Measurements from ENCODE around the gene MAP1LC3C.

MAP1LC3C gene

DNA sequence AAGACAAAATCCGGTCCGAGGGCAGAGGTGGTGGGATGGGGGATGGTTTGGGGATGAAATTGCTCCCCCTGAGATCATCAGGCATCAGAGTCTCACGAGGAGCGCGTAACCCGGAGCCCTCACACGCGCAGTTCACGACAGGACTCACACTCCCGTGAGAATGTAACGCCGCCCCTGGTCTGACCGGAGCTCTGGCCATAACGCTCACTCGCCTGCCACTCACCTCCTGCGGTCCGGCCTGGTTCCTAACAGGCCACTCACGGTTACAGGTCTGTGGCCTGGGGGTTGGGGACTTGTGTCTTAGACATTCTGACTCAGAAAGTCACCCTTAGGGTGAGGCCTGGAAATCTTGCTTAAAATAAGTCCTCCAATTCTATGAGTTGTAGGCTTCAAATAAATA is 19.8 kb downstream of the MAP1LC3C start:
- no peak overlapping the region for H3K4me3 ChIP-seq (ENCODE audit: low read depth, low read length)
- TF ChIP-seq, protein P1, sequence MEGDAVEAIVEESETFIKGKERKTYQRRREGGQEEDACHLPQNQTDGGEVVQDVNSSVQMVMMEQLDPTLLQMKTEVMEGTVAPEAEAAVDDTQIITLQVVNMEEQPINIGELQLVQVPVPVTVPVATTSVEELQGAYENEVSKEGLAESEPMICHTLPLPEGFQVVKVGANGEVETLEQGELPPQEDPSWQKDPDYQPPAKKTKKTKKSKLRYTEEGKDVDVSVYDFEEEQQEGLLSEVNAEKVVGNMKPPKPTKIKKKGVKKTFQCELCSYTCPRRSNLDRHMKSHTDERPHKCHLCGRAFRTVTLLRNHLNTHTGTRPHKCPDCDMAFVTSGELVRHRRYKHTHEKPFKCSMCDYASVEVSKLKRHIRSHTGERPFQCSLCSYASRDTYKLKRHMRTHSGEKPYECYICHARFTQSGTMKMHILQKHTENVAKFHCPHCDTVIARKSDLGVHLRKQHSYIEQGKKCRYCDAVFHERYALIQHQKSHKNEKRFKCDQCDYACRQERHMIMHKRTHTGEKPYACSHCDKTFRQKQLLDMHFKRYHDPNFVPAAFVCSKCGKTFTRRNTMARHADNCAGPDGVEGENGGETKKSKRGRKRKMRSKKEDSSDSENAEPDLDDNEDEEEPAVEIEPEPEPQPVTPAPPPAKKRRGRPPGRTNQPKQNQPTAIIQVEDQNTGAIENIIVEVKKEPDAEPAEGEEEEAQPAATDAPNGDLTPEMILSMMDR (IDR thresholded peaks at IDR 0.05; ENCODE audit: borderline replicate concordance, insufficient read depth, low read depth, low read length), result no peak

DNA sequence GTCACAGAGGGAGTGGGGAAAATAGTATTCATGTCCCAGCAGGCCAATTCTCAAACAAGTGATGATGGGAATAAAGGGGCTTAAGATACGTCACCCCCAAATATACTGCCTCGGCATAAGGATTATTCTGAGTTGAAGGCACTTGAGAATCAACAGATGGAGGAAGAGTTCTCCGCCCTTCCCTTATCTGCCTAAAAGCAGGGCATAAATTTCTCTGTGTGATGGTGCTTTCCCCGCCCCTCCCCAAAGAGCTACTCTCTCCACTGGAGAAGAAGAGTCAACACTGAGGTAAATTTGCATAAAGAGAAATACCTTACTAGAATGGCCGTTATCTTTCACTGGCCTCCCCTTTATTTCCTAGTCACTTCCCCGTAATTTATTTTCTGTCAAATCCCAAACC is 22.7 kb downstream of the MAP1LC3C start:
- no peak overlapping the region for H3K4me3 ChIP-seq (ENCODE audit: low read depth, low read length)
- TF ChIP-seq, protein P1 (IDR thresholded peaks at IDR 0.05; ENCODE audit: borderline replicate concordance, insufficient read depth, low read depth, low read length), result no peak

GRCh38 chr1:241972703-241973369 is 26.1 kb downstream of the MAP1LC3C start:
- no peak overlapping the region for H3K4me3 ChIP-seq (ENCODE audit: low read depth, low read length)
- TF ChIP-seq, protein P1 (IDR thresholded peaks at IDR 0.05; ENCODE audit: borderline replicate concordance, insufficient read depth, low read depth, low read length), result no peak

- H3K4me3 ChIP-seq (ENCODE audit: low read depth, low read length), result no peak overlapping the region
Measured at GRCh38 chr1:241968611-241969010, 30.3 kb downstream of the MAP1LC3C start.

DNA sequence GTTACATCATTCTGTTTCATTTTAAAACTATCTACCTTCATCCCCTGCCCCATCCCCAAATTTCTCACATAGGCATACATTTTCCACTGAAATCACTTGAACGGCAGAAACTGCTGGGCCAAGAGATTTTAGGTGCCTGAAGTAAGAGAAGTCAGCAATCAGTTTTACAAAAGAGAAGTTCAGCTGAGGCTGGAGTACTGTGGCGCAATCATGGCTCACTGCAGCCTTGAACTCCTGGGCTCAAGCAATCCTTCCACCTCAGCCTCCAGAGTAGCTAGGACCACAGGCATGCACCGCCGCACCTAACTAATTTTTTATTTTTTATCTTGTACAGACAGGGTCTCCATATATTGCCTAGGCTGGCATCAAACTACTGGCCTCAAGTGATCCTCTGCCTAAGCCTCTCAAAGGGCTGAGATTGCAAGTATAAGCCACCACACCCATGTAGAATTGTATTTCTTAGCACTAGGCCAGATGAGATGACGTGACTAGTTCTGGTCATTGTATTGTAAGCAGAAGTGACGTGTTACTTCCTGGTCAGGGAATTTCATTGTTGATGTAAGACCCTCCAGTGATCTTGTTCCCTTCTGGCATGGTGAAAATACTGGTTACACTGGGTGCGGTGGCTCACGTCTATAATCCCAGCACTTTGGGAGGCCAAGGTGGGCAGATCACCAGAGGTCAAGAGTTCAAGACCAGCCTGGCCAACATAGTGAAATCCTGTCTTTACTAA is 34.2 kb downstream of the MAP1LC3C start:
- TF ChIP-seq, protein P1 (IDR thresholded peaks at IDR 0.05; ENCODE audit: borderline replicate concordance, insufficient read depth, low read depth, low read length), result no peak
- no peak overlapping the region for H3K4me3 ChIP-seq (ENCODE audit: low read depth, low read length)

More at GRCh38 chr1:241968611-241969010, 30.3 kb downstream of the MAP1LC3C start:
- TF ChIP-seq, protein P1 (IDR thresholded peaks at IDR 0.05; ENCODE audit: borderline replicate concordance, insufficient read depth, low read depth, low read length), result no peak

GRCh38 chr1:241963722-241964121 is 35.2 kb downstream of the MAP1LC3C start:
- H3K4me3 ChIP-seq (ENCODE audit: low read depth, low read length), result no peak overlapping the region
- TF ChIP-seq, protein P1 (IDR thresholded peaks at IDR 0.05; ENCODE audit: borderline replicate concordance, insufficient read depth, low read depth, low read length), result no peak

DNA sequence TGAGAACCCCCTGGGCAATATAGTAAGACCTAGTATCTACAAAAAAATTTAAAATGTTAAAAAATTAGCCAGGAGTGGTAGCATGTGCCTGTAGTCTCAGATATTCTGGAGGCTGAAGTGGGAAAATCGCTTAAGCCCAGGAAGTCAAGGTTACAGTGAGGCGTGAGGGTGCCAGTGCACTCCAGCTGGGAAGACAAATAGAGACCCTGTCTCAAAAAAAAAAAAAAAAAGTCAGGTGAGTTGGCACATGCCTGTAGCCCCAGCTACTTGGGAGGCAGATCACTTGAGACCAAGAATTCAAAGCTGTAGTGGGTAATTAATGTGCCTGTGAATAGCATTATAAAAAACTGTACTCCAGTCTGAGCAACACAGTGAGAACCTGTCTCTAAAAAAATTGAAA is 36.7 kb downstream of the MAP1LC3C start:
- TF ChIP-seq, protein P1 (IDR thresholded peaks at IDR 0.05; ENCODE audit: borderline replicate concordance, insufficient read depth, low read depth, low read length), result no peak
- H3K4me3 ChIP-seq (ENCODE audit: low read depth, low read length), result no peak overlapping the region
